Liver (tissue), 9 donors: ENCODE results near the gene SMIM5. TPM values are rescaled to one million over a fixed set of nuclear protein-coding genes. Genes with fewer than 3 reads are reported as not detected.

ENCODE experiments used
- DNase-seq: peaks from one replicate; pipeline ENCODE4 v3.0.0-alpha.2; 2017; ENCODE audit warnings: low spot score
- H3K27ac ChIP-seq, 2 donors: one replicate each; pipeline ENCODE4 v1.7.0; 2013; ENCODE audit warnings: inconsistent platforms in 2 of 2, low read length in 2 of 2, control low read depth in 1 of 2, low read depth in 1 of 2, mild to moderate bottlenecking in 1 of 2
- H3K27me3 ChIP-seq, 4 donors: one replicate each; pipeline versions ENCODE4 v1.6.1 to v1.7.0; 2013; ENCODE audit warnings: low read length in 3 of 4, inconsistent platforms in 1 of 4, mild to moderate bottlenecking in 1 of 4, moderate library complexity in 1 of 4; ENCODE audit not compliant: control insufficient read depth in 4 of 4, insufficient read depth in 4 of 4
- H3K36me3 ChIP-seq, 4 donors: one replicate each; pipeline versions ENCODE4 v1.6.1 to v1.7.0; 2013; ENCODE audit warnings: low read length in 3 of 4, mild to moderate bottlenecking in 3 of 4, low read depth in 1 of 4, moderate library complexity in 1 of 4; ENCODE audit not compliant: control insufficient read depth in 4 of 4, insufficient read depth in 3 of 4
- H3K4me1 ChIP-seq, 4 donors: one replicate each; pipeline versions ENCODE4 v1.6.1 to v1.7.0; 2013; ENCODE audit warnings: low read length in 3 of 4, mild to moderate bottlenecking in 3 of 4, moderate library complexity in 1 of 4; ENCODE audit not compliant: control insufficient read depth in 4 of 4, insufficient read depth in 4 of 4
- H3K4me3 ChIP-seq, 3 donors: one replicate each; pipeline versions ENCODE4 v1.6.1 to v1.7.0; 2013; ENCODE audit warnings: low read length in 3 of 3, control low read depth in 1 of 3, low read depth in 1 of 3, mild to moderate bottlenecking in 1 of 3
- H3K9ac ChIP-seq, 2 donors: one replicate each; pipeline ENCODE4 v1.7.0; 2013; ENCODE audit warnings: low read length in 2 of 2, mild to moderate bottlenecking in 2 of 2, moderate library complexity in 2 of 2, control low read depth in 1 of 2, low read depth in 1 of 2
- H3K9me3 ChIP-seq, 4 donors: one replicate each; pipeline versions ENCODE4 v1.6.1 to v1.7.0; 2013; ENCODE audit warnings: low read length in 3 of 4; ENCODE audit not compliant: control insufficient read depth in 4 of 4
- ATF3 ChIP-seq: IDR thresholded peaks from 2 replicates; pipeline ENCODE4 v1.6.1; 2016; ENCODE audit warnings: antibody characterized with exemption
- CTCF ChIP-seq: fragments of 150-350 bp; IDR thresholded peaks from 2 replicates; pipeline ENCODE4 v1.5.1; 2017; ENCODE audit warnings: improper control_type of control experiment, low read depth, low read length; ENCODE audit not compliant: missing input control
- EGR1 ChIP-seq, 2 donors: IDR thresholded peaks; 2 replicates each; pipeline ENCODE4 v1.6.1; 2016 to 2018; ENCODE audit warnings: antibody characterized with exemption in 2 of 2, low read depth in 2 of 2
- FOXA1 ChIP-seq: IDR thresholded peaks from 2 replicates; pipeline ENCODE4 v1.6.1; 2016; ENCODE audit warnings: antibody characterized with exemption
- FOXA2 ChIP-seq: IDR thresholded peaks from 2 replicates; pipeline ENCODE4 v1.6.1; 2016; ENCODE audit warnings: antibody characterized with exemption
- GABPA ChIP-seq, 2 donors: IDR thresholded peaks in 1 of 2; conservative IDR thresholded peaks in 1 of 2; 2 replicates each; pipeline ENCODE4 v1.6.1; 2016; ENCODE audit warnings: antibody characterized with exemption in 2 of 2, mild to moderate bottlenecking in 1 of 2, moderate library complexity in 1 of 2
- HNF4A ChIP-seq, 2 donors: conservative IDR thresholded peaks; 2 replicates each; pipeline ENCODE4 v1.6.1; 2016; ENCODE audit warnings: antibody characterized with exemption in 2 of 2, mild to moderate bottlenecking in 2 of 2
- HNF4G ChIP-seq: IDR thresholded peaks from 2 replicates; pipeline ENCODE4 v1.6.1; 2016; ENCODE audit warnings: antibody characterized with exemption
- JUND ChIP-seq, 2 donors: IDR thresholded peaks; 2 replicates each; pipeline ENCODE4 v1.6.1; 2016; ENCODE audit warnings: antibody characterized with exemption in 2 of 2
- MAX ChIP-seq: IDR thresholded peaks from 2 replicates; pipeline ENCODE4 v1.6.1; 2016; ENCODE audit warnings: antibody characterized with exemption
- NR2F2 ChIP-seq: IDR thresholded peaks from 2 replicates; pipeline ENCODE4 v1.6.1; 2016; ENCODE audit warnings: antibody characterized with exemption
- RAD21 ChIP-seq, 2 donors: IDR thresholded peaks; 2 replicates each; pipeline ENCODE4 v1.6.1; 2016; ENCODE audit warnings: antibody characterized with exemption in 2 of 2, mild to moderate bottlenecking in 2 of 2
- REST ChIP-seq: IDR thresholded peaks from 2 replicates; pipeline ENCODE4 v1.6.1; 2016; ENCODE audit warnings: antibody characterized with exemption, mild to moderate bottlenecking
- RXRA ChIP-seq, 2 donors: IDR thresholded peaks; 2 replicates each; pipeline ENCODE4 v1.6.1; 2017 to 2018; ENCODE audit warnings: antibody characterized with exemption in 2 of 2, mild to moderate bottlenecking in 1 of 2
- SP1 ChIP-seq: IDR thresholded peaks from 2 replicates; pipeline ENCODE4 v1.6.1; 2018; ENCODE audit warnings: antibody characterized with exemption, mild to moderate bottlenecking
- TAF1 ChIP-seq: conservative IDR thresholded peaks from 2 replicates; pipeline ENCODE4 v1.6.1; 2016; ENCODE audit warnings: antibody characterized with exemption, mild to moderate bottlenecking
- YY1 ChIP-seq: IDR thresholded peaks from 2 replicates; pipeline ENCODE4 v1.6.1; 2016; ENCODE audit warnings: antibody characterized with exemption, mild to moderate bottlenecking
- ZBTB33 ChIP-seq: IDR thresholded peaks from 2 replicates; pipeline ENCODE4 v1.6.1; 2016; ENCODE audit warnings: antibody characterized with exemption
- WGBS: extraction: QIAGEN DNeasy Blood & Tissue Kit; methylation state at CpG from one replicate; pipeline ENCODE4 v1.1.7; 2013; 5-methylcytosine and 5-hydroxymethylcytosine counted together
- polyA plus RNA-seq, 2 donors: library from polyadenylated mRNA; stranded (reverse) in 1 of 2; unstranded in 1 of 2; fragments of 200-250 nt in 1 of 2; fragments of >200 nt in 1 of 2; fragmentation: Nextera tagmentation in 1 of 2; extraction: Ambion mirVana in 1 of 2; gene quantifications; one replicate each; pipeline versions ENCODE4 v1.2.1 to v1.2.3, GENCODE V29; 2013 to 2015
- total RNA-seq, 2 donors: library from RNA; depleted of rRNA; stranded (reverse); fragments of >200 nt; gene quantifications; one replicate each; pipeline ENCODE4 v1.2.3, GENCODE V29; 2014
- donor health status: healthy.
- donor health status: healthy.
- donor health status: healthy.
- donor health status: healthy.
- donor health status: healthy.

The SMIM5 gene
- total and polyA plus RNA-seq, 4 donors, result 0.10 to 54.9 (median 0.18) TPM

- Histone ChIP-seq H3K36me3 (peaks cover 0 to 9% (median 3%) of the 10 kb centered on the region in 4 donors), H3K27me3 (no peaks in the 10 kb centered on the region), H3K4me1 (peaks cover 8 to 25% (median 16%) of the 10 kb centered on the region in 4 donors), H3K27ac (no peak overlapping the region), H3K4me3 (no peak overlapping the region), H3K9ac (no peak overlapping the region), H3K9me3 (no peaks in the 10 kb centered on the region)
- DNase-seq, result peak; percentile 53
- 85% methylated on average over 13 of the region's 13 CpGs for WGBS
- no peak for TF ChIP-seq ATF3
- no peak for TF ChIP-seq JUND (IDR thresholded peaks at IDR 0.05)
- no peak for TF ChIP-seq YY1
- TF ChIP-seq RXRA (IDR thresholded peaks at IDR 0.05), result no peak
- TF ChIP-seq NR2F2, result no peak
- no peak for TF ChIP-seq RAD21 (IDR thresholded peaks at IDR 0.05)
- TF ChIP-seq FOXA1, result no peak
- TF ChIP-seq TAF1, result no peak
- no peak for TF ChIP-seq REST
- no peak for TF ChIP-seq HNF4G
- TF ChIP-seq SP1, result no peak
- no peak for TF ChIP-seq FOXA2
- TF ChIP-seq ZBTB33, result no peak
- no peak for TF ChIP-seq GABPA (IDR thresholded peaks at IDR 0.05 in 1 of 2, conservative IDR thresholded peaks at IDR 0.05 in 1 of 2)
- no peak for TF ChIP-seq HNF4A (conservative IDR thresholded peaks at IDR 0.05)
- TF ChIP-seq CTCF, result no peak
- no peak for TF ChIP-seq EGR1 (IDR thresholded peaks at IDR 0.05; ENCODE audit: low read depth in 2 of 2)
- TF ChIP-seq MAX, result no peak
Measured at GRCh38 chr17:75637143-75637538, 3.9 kb downstream of the SMIM5 start.
